Stimulated activated CD4-positive, alpha-beta T cell treated with anti-CD3 and anti-CD28 coated beads, Interleukin-1b, Interleukin-23, amount 100 ng/mL, for 48 hours (primary cell): ENCODE data around the gene PAOX.
"Not testable (repeated sequence)": the region's sequence is repeated elsewhere in the genome, so short reads cannot be mapped to it uniquely, and the experiment has no call there.

Experiments used
- DNase-seq: peaks from one replicate; pipeline ENCODE4 v3.0.0-alpha.2; 2020

The PAOX gene

GRCh38 chr10:133365461-133366129 lies 13.5 kb upstream of the PAOX start:
- no peak for DNase-seq

GRCh38 chr10:133366130-133366478 lies 13.0 kb upstream of the PAOX start:
- DNase-seq, result no peak

GRCh38 chr10:133366751-133367150 lies 12.3 kb upstream of the PAOX start:
- no peak for DNase-seq

DNA sequence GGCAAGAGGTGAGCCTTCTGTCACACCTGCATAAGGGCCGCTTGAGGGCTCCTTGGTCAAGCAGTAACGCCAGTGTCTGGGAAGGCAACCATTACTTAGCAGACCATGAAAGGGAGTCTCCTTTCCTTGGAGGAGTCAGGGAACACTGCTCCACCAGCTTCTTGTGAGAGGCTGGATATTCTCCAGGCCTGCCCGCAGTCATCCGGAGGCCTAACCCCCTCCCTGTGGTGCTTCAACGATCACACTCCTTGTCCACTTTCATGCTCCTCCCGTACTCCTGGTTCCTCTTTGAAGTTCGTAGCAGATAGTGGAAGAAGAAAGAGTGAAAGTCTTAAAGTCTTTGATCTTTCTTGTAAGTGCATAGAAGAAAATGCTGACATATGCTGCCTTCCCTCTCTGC lies 11.6 kb upstream of the PAOX start:
- DNase-seq, result not testable (repeated sequence)

DNA sequence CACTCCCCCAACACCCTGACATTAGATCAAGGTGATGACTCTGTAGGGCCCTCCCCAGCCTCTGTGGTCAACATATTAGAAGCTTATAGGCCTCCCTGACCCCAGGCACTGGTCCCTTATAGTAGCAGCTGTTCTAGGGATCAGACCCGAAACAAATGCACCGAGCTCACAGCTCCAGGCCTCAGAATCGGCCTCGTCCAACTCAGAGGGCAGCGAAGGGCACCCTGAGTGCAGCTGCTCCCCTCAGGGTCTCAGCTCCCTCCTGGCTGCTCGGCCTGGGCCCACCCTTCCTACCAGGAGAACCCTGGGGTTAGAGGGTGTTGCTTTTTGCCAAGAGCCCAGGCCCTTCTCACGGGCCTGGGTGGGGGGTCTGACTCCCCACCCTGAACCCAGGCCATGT lies 10.9 kb upstream of the PAOX start:
- DNase-seq, result no peak

GRCh38 chr10:133370030-133370786 lies 8.9 kb upstream of the PAOX start:
- no peak for DNase-seq

DNA sequence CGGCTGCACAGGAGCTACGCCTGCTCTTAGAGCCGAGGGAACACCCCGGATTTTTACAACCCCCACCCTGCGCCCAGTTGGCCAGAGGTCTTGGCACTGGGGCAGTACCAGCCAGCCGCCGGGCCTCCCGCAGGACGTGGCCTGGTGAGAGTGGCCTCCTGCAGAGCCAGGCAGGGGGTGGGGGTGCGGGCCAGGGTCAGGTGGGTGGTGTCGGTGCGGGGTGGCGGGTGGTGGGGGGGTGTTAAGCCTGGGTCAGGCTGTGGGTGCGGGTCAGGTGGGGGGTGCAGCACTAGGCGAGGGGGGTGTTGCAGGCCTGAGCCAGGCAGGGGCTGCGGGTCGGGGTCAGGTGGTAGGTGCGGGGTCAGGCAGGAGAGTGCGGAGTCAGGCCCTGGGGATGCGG lies 6.6 kb upstream of the PAOX start:
- no peak for DNase-seq

- DNase-seq, result peak; percentile 93
Observed at GRCh38 chr10:133373174-133374090, 5.6 kb upstream of the PAOX start, which contains the start of gene ECHS1. ECHS1 (minus strand) TSS chr10:133373354; CDS start chr10:133373333, 21 bp downstream.

DNA sequence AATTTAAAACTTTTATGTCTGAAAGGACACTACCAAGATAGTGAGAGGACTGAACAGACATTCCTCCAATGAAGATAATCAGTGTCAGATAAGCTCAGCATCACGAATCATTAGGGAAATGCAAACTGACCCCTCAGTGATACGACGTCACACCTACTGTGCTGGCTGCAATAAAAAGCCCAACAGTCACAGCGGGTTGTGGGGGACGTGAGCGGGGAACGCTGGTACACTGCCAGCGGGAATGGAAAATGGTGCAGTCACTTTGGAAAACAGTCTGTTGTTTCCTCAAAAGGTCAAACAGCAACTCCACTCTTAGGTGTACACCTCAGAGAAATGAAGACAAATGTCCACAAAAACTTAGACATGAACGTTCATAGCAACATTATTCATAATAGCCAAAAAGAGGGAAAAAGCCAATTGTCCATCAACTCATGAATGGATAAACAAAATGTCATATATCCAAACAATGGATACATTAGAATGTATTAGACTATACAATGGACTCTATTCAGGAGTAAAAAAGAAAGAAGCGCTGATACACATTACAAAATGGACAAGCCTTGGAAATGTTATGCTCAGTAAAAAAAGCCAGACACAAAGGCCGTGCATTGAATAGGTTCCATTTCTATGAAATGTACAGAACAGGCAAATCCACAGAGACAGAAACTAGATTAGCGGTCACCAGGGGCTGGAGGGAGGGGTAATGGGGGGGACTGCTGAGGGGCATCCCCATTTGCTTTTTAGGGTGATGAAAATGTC lies 3.5 kb upstream of the PAOX start:
- DNase-seq, result no peak

- DNase-seq, result not testable (repeated sequence)
Observed at GRCh38 chr10:133376183-133376582, 2.9 kb upstream of the PAOX start.

DNA sequence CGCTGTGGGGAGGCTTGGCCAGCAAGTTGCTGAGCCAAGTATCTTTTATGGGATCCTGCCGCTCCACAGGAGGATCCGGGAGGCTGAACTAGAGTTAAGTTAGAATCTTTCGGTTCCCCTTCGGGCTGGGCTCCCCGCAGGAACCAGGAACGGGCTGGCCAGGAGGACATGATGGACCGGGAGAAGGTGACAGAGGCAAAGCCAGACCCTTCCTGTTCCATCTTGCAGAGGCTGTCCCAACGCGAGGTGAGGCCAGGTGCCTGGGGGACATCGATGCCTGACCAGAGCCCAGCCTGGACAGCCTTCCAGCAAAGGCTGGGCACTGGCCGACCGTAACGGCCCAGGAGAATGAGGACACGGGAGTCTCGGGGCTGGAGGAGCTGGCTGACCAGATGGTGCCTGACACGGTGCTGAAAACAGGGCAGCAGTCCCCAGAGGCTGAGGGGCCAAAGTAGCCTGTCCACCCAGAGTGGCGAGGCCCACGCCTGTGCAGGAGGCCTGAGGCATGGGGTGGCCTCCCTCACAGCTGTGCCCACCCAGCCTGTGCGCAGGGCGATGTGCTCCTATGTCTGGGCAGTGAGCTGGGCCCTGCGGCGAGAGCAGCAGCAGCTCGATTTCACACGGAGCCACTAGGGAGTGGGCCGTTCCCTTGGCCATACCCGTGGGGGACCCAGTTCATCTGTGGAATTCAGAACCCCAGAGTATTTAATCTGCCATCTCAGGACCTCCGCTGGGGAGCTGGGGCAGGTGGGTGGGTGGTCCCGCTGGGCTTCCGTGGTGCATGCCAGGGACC lies 1.8 kb upstream of the PAOX start:
- DNase-seq, result no peak

DNA sequence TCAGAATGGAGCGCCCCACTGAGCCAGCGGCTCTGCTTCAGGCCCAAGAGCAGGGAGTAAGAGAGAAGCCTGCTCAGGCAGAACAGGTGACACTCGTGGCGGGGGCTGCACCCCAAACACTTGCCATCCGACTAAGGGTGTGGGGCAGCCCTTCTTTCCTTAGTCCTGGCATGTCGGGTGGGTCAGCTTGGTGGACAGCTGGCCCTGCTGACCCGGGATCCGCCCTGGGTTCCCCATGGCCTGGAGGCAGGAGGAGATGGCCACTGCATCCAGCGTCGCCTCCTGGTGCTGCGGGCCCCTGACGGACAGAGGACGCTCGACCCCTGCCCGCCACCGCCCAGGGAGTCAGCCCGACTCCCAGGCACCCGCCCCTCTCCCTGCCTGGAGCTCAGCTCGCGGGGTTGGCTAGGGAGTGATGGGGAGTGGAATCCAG lies 1.2 kb upstream of the PAOX start:
- DNase-seq, result no peak

DNA sequence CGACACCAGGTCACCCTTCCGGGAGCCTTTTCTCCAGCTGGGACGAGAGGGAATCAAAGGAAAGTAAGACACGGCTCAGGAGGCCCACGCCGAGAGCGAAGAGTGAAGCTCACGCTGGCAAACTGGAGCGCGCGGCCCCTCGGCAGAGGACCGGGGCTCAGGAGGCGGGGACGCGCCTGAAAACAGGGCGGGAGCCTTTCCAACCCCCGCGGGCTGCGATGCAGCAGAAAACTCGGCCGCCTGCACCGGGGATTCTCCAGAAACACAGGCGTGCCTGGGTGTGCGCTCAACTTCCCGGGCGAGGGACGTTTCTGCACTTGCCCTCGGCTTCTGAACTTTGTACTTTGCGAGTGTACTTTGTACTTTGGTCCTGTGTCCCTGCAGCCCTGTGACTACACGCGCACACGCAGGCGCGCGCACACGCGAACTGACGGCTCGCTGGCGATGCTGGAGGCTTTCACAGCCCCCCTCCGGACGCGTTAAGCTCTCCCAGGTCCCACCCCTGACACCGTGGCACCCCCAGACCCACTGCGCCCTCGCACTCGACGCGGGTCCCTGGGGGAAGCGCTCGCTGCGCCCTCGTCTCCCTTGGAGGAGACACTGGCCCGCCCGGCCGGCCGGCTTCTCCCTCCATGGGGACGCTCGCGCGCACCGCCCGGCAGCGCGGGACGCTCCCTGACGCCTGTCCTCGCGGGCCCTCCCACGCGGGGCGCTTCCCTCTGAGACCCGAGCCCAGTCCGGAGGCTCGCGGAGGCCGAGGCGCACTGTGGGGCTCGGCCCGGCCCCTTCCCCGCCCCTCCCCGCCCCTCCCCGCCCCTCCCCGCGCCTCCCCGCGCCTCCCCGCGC lies 588 bp upstream of the PAOX start:
- DNase-seq, result peak; percentile 50

DNA sequence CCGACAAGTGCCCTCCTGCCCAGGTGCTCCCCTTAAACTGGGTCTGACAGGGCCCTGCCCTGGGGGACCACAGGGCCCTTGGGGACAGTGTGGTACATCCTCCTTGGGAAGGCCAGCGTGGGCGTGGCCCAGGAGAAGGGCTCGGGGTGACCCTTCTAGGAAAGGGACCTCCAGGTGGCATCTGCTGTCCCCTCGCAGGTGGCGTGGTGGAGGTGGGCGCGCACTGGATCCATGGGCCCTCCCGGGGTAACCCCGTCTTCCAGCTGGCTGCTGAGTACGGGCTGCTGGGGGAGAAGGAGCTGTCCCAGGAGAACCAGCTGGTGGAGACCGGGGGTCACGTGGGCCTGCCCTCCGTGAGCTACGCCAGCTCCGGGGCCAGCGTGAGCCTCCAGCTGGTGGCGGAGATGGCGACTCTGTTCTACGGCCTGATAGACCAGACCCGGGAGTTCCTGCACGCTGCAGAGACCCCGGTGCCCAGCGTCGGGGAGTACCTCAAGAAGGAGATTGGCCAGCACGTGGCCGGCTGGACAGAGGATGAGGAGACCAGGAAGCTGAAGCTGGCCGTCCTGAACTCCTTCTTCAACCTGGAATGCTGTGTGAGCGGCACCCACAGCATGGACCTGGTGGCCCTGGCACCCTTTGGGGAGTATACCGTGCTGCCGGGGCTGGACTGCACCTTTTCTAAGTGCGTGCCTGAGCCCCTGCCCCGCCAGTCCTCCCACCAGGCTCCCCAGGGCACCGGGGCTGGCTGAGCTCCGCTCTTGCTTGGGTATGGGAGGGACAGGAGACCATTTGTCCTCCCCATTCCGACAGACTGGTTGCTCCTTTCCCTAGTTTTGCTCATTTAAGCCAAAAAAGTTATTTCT lies 972 bp downstream of the PAOX start:
- DNase-seq, result no peak

DNA sequence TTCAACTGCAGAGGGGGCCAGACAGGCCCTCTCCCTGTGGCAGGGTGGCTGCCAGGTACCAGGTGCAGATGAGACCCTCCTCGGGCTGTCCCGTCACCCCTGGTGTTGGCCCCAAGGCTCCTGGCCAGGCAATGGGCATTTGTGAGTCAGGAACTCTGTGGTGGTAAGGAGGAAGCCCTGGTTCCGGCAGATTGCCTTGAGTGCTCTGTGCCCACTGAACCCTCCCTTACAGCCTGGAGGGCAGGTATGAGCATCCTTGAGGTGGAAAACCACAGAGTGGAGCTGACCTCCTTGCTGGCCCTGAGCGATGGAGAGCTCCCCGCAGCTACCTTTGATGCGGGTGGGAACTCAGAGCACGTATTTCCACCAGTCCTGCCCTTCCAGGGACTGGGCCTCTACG lies 2.0 kb downstream of the PAOX start:
- no peak for DNase-seq

- no peak for DNase-seq
Observed at GRCh38 chr10:133383551-133383950, 4.5 kb downstream of the PAOX start.

- no peak for DNase-seq
Observed at GRCh38 chr10:133384071-133384470, 5.0 kb downstream of the PAOX start.

- DNase-seq, result no peak
Observed at GRCh38 chr10:133385214-133385613, 6.2 kb downstream of the PAOX start.

DNA sequence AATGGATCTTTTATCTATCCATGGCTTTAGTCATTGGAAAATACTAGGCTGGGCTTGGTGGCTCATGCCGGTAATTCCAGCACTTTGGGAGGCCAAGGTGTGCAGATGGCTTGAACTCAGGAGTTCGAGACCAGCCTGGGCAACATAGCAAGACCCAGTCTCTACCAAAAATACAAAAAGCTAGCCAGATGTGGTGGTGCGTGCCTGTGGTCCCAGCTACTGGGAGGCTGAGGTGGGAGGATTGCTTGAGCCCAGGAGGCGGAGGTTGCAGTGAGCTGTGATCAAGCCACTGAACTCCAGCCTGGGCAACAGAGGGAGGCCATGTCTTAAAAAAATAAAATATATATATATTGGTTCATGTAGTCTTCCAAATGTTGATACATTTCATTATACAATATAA lies 7.9 kb downstream of the PAOX start:
- not testable (repeated sequence) for DNase-seq
